ENCODE data around the gene FARP1.

DNA sequence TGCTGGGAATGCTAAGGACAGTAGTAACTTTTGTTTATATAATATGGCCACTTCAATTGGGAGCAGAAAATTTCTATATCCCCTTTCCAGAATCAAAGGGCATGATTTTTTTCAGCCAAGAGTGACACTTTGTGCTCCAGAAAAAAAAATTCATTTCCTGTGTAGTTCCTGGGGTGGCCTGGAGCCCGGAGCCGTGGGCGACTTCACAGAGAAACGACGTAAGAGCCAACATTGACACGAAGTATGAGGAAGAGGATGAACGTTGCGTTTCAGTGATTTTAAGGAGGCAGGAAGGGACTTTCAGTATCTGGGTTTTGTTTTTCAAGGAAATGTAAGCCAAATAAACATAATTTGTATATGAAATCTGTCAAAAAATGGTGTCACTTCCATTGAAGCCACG lies 246.4 kb downstream of the FARP1 start:
- TF ChIP-seq POLR2A (IDR thresholded peaks at IDR 0.05) = no peak
- TF ChIP-seq, protein P1, sequence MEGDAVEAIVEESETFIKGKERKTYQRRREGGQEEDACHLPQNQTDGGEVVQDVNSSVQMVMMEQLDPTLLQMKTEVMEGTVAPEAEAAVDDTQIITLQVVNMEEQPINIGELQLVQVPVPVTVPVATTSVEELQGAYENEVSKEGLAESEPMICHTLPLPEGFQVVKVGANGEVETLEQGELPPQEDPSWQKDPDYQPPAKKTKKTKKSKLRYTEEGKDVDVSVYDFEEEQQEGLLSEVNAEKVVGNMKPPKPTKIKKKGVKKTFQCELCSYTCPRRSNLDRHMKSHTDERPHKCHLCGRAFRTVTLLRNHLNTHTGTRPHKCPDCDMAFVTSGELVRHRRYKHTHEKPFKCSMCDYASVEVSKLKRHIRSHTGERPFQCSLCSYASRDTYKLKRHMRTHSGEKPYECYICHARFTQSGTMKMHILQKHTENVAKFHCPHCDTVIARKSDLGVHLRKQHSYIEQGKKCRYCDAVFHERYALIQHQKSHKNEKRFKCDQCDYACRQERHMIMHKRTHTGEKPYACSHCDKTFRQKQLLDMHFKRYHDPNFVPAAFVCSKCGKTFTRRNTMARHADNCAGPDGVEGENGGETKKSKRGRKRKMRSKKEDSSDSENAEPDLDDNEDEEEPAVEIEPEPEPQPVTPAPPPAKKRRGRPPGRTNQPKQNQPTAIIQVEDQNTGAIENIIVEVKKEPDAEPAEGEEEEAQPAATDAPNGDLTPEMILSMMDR (IDR thresholded peaks at IDR 0.05) = no peak

Data from body of pancreas (tissue), 4 donors.